DND-41 (cell line): Measurements from ENCODE around the gene RNF31.

Experiments
- ATAC-seq: fragments of 200-7000 bp; cut with Tn5 transposase; 3 replicates; pipeline ENCODE4 v1.9.1; 2021; ENCODE audit warnings: low read depth; ENCODE audit not compliant: insufficient read depth
- DNase-seq: peaks from one replicate; pipeline ENCODE4 v3.0.0-alpha.2; 2020
- H2AFZ ChIP-seq: 2 replicates; pipeline ENCODE4 v1.6.0; 2012; ENCODE audit warnings: low read depth, low read length
- H3K27ac ChIP-seq: 2 replicates; pipeline ENCODE4 v1.5.1; 2012; ENCODE audit warnings: low read length, inconsistent platforms
- H3K27me3 ChIP-seq: fragments of 200-600 bp; sonication (generic); 2 replicates; pipeline ENCODE4 v1.6.0; 2012; ENCODE audit warnings: low read length, mild to moderate bottlenecking, inconsistent platforms; ENCODE audit not compliant: insufficient read depth, poor library complexity
- H3K36me3 ChIP-seq: 2 replicates; pipeline ENCODE4 v1.5.1; 2012; ENCODE audit warnings: low read length, inconsistent platforms; ENCODE audit not compliant: insufficient read depth
- H3K4me1 ChIP-seq: 2 replicates; pipeline ENCODE4 v1.5.1; 2012; ENCODE audit warnings: mild to moderate bottlenecking, low read length; ENCODE audit not compliant: insufficient read depth
- H3K4me2 ChIP-seq: 2 replicates; pipeline ENCODE4 v1.6.0; 2012; ENCODE audit warnings: mild to moderate bottlenecking, moderate library complexity, low read length, inconsistent platforms; ENCODE audit not compliant: insufficient read depth
- H3K4me3 ChIP-seq, 2 experiments: fragments of 200-600 bp in 1 of 2; shearing (Covaris generic) in 1 of 2; 2 replicates each; pipeline ENCODE4 v1.5.1; 2012 to 2016; ENCODE audit warnings: inconsistent platforms in 2 of 2, low read length in 2 of 2, mild to moderate bottlenecking in 2 of 2, low read depth in 1 of 2, moderate library complexity in 1 of 2
- H3K79me2 ChIP-seq: 2 replicates; pipeline ENCODE4 v1.6.0; 2012; ENCODE audit warnings: low read length, inconsistent platforms; ENCODE audit not compliant: insufficient read depth
- H3K9ac ChIP-seq: 2 replicates; pipeline ENCODE4 v1.6.0; 2012; ENCODE audit warnings: low read depth, mild to moderate bottlenecking, inconsistent platforms, low read length, moderate library complexity
- H3K9me3 ChIP-seq: 2 replicates; pipeline ENCODE4 v1.5.1; 2012; ENCODE audit warnings: low read length, moderate library complexity, mild to moderate bottlenecking, inconsistent platforms; ENCODE audit not compliant: insufficient read depth, severe bottlenecking
- H4K20me1 ChIP-seq: 2 replicates; pipeline ENCODE4 v1.6.0; 2012; ENCODE audit warnings: low read length; ENCODE audit not compliant: insufficient read depth
- EZH2 ChIP-seq: IDR thresholded peaks from 3 replicates; pipeline ENCODE4 v1.6.1; 2012; ENCODE audit warnings: borderline replicate concordance, low read depth, mild to moderate bottlenecking, moderate library complexity, low read length, inconsistent platforms; ENCODE audit not compliant: severe bottlenecking
- TF ChIP-seq, protein P1 (sequence below): IDR thresholded peaks from 2 replicates; pipeline ENCODE4 v1.5.1; 2012; ENCODE audit warnings: borderline replicate concordance, low read length, moderate library complexity, mild to moderate bottlenecking; ENCODE audit not compliant: poor library complexity, severe bottlenecking; ENCODE audit errors: extremely low read depth

Gene RNF31

DNA sequence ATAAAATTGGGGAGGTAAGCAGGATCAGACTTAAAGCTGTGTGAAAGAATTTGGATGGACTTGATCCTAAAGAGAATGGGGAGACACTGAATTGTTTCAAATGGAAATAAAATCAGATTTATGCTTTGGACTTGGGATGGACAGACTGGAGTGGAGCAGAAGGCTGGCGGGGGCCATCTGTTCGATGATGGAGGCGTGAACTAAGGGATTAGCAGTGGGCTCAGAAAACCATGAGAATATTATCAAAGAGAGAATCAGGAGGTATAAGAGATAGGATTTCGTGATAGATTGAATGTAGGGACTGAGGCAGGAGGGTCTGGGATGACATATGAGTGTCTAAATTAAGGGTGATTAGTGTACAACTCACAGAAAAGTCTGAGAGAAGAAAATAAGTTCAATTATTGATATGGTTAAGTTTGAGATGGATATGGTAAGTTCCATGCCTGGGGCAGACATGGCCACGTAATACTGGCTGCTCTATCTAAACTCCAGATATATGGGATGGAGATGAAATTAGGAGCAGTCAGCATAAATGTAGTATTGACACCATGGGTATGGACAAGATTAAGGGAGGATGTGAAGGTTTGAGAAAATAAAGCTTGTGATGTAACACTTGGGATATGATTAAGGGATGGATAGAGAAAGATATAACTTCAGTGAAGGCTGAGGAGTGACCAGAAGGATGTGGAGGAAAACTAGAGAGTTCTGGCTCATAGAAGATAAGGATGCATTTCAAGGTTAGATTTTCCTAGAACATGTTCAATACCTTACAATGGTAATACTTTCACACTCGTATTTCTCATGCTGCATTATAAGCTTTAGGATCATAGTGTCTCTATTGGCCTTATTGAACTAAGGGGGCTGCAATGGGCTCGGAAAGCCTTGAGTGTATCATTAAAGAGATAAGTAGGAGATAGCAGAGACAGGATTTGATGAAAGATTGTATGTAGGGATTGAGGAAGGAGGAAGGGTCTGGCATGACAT lies 57.2 kb downstream of the RNF31 start:
- no peak for DNase-seq
- Histone ChIP-seq H4K20me1 (no peaks in the 10 kb centered on the region), H3K9me3 (peaks cover 5% of the 10 kb centered on the region), H3K4me2 (no peak overlapping the region), H3K4me3 (no peak overlapping the region), H3K79me2 (peaks cover 4% of the 10 kb centered on the region; the same call in 1 of the 2 replicates), H3K36me3 (peaks cover 72% of the 10 kb centered on the region), H3K4me1 (no peaks in the 10 kb centered on the region), H3K27ac (no peak overlapping the region), H3K9ac (no peak overlapping the region), H3K27me3 (no peaks in the 10 kb centered on the region), H2AFZ (no peak overlapping the region)
- no peak for TF ChIP-seq EZH2
- TF ChIP-seq, protein P1, sequence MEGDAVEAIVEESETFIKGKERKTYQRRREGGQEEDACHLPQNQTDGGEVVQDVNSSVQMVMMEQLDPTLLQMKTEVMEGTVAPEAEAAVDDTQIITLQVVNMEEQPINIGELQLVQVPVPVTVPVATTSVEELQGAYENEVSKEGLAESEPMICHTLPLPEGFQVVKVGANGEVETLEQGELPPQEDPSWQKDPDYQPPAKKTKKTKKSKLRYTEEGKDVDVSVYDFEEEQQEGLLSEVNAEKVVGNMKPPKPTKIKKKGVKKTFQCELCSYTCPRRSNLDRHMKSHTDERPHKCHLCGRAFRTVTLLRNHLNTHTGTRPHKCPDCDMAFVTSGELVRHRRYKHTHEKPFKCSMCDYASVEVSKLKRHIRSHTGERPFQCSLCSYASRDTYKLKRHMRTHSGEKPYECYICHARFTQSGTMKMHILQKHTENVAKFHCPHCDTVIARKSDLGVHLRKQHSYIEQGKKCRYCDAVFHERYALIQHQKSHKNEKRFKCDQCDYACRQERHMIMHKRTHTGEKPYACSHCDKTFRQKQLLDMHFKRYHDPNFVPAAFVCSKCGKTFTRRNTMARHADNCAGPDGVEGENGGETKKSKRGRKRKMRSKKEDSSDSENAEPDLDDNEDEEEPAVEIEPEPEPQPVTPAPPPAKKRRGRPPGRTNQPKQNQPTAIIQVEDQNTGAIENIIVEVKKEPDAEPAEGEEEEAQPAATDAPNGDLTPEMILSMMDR, result no peak
- ATAC-seq, result no peak

DNA sequence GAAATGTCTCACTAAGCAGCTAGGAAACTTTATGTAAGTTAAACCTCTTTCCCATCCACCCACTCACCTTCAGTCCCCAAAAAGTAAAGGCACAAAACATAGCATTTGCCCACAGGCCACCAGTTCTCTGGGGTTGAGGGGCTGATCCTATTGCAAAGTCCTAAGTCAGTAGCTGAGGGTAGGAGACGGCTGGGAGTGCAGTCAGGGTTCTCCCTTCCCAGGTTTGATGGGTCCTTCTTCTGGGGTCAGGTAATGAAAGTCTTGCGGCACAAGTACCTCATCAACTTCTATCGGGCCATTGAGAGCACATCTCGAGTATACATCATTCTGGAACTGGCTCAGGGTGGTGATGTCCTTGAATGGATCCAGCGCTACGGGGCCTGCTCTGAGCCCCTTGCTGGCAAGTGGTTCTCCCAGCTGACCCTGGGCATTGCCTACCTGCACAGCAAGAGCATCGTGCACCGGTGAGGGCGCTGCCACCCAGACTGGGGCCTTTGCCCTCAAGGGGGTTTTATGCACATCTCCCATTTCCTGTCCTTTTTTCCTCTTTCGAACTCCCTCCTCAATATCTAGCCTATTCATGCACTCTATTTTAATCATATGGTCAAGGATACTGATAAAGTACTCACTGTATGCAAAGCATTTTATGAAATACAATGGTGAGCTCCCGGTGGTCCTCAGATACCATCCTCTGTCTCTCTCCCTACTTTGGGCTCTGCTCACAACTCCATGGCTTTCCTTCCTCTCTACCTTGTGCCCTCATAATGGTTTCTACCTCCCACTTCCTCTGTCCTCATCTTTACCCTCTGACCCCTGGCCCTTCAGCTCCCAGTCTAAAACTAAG lies 59.2 kb downstream of the RNF31 start:
- Histone ChIP-seq H3K4me2 (no peak overlapping the region), H3K4me1 (peaks cover 4% of the 10 kb centered on the region), H3K9ac (no peak overlapping the region), H3K27me3 (no peaks in the 10 kb centered on the region), H2AFZ (no peak overlapping the region), H3K79me2 (peaks cover 15% of the 10 kb centered on the region), H3K4me3 (no peak overlapping the region), H3K9me3 (peaks cover 5% of the 10 kb centered on the region), H3K36me3 (peaks cover 79% of the 10 kb centered on the region), H3K27ac (no peak overlapping the region), H4K20me1 (no peaks in the 10 kb centered on the region)
- DNase-seq (no peak), ATAC-seq (no peak)
- no peak for TF ChIP-seq EZH2
- TF ChIP-seq, protein P1, result no peak

DNA sequence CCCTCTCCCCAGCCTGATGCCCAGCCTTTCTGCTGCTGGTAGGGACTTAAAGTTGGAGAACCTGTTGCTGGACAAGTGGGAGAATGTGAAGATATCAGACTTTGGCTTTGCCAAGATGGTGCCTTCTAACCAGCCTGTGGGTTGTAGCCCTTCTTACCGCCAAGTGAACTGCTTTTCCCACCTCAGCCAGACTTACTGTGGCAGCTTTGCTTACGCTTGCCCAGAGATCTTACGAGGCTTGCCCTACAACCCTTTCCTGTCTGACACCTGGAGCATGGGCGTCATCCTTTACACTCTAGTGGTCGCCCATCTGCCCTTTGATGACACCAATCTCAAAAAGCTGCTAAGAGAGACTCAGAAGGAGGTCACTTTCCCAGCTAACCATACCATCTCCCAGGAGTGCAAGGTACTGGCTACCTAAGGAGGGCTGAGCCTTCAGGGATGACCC lies 59.8 kb downstream of the RNF31 start:
- H3K79me2 ChIP-seq, result peaks cover 18% of the 10 kb centered on the region
- DNase-seq, result no peak
- no peak overlapping the region for H3K4me3 ChIP-seq
- TF ChIP-seq, protein P1, result no peak
- no peak for TF ChIP-seq EZH2
- H3K4me2 ChIP-seq, result no peak overlapping the region
- no peak overlapping the region for H2AFZ ChIP-seq
- no peak for ATAC-seq
- H3K9me3 ChIP-seq, result peaks cover 3% of the 10 kb centered on the region
- no peak overlapping the region for H3K27ac ChIP-seq
- no peak overlapping the region for H3K9ac ChIP-seq
- H3K27me3 ChIP-seq, result no peaks in the 10 kb centered on the region
- H3K36me3 ChIP-seq, result peaks cover 78% of the 10 kb centered on the region
- H4K20me1 ChIP-seq, result no peaks in the 10 kb centered on the region
- H3K4me1 ChIP-seq, result peaks cover 11% of the 10 kb centered on the region
